SK-N-MC (cell line): ENCODE results near the gene OTULINL.

Experiments
- DNase-seq: peaks from one replicate; pipeline ENCODE4 v3.0.0-alpha.2; 2011; ENCODE audit warnings: low read depth, low spot score
- H3K27ac ChIP-seq: fragments of 200-600 bp; sonication (generic); 2 replicates; pipeline ENCODE4 v1.5.1; 2016; ENCODE audit warnings: mixed run types
- H3K36me3 ChIP-seq: fragments of 200-600 bp; sonication (generic); 2 replicates; pipeline ENCODE4 v1.6.1; 2017; ENCODE audit warnings: antibody characterized with exemption, low read length, mixed read lengths; ENCODE audit not compliant: insufficient read depth
- H3K4me3 ChIP-seq: fragments of 200-600 bp; sonication (generic); 2 replicates; pipeline ENCODE4 v1.5.1; 2016
- H3K9ac ChIP-seq: fragments of 200-600 bp; sonication (generic); 2 replicates; pipeline ENCODE4 v1.8.0; 2017; ENCODE audit warnings: mixed run types, mixed read lengths; ENCODE audit not compliant: insufficient read length
- H3K9me3 ChIP-seq: fragments of 200-600 bp; sonication (generic); 2 replicates; pipeline ENCODE4 v1.6.1; 2017; ENCODE audit warnings: low read depth, mild to moderate bottlenecking, antibody characterized with exemption, low read length, moderate library complexity, mixed read lengths
- EZH2 ChIP-seq: fragments of 200-600 bp; sonication (generic); IDR thresholded peaks from one replicate; pipeline ENCODE4 v1.6.1; 2017; ENCODE audit warnings: antibody characterized with exemption
- FOXP2 ChIP-seq: optimal IDR thresholded peaks from 2 replicates; pipeline ENCODE3; 2011; ENCODE audit warnings: mild to moderate bottlenecking, moderate library complexity; ENCODE audit not compliant: insufficient read depth; ENCODE audit errors: extremely low read length, control extremely low read depth
- POLR2AphosphoS5 ChIP-seq: IDR thresholded peaks from 2 replicates; pipeline ENCODE4 v1.6.1; 2012; ENCODE audit warnings: mild to moderate bottlenecking, low read depth, low read length, borderline replicate concordance

OTULINL gene

DNA sequence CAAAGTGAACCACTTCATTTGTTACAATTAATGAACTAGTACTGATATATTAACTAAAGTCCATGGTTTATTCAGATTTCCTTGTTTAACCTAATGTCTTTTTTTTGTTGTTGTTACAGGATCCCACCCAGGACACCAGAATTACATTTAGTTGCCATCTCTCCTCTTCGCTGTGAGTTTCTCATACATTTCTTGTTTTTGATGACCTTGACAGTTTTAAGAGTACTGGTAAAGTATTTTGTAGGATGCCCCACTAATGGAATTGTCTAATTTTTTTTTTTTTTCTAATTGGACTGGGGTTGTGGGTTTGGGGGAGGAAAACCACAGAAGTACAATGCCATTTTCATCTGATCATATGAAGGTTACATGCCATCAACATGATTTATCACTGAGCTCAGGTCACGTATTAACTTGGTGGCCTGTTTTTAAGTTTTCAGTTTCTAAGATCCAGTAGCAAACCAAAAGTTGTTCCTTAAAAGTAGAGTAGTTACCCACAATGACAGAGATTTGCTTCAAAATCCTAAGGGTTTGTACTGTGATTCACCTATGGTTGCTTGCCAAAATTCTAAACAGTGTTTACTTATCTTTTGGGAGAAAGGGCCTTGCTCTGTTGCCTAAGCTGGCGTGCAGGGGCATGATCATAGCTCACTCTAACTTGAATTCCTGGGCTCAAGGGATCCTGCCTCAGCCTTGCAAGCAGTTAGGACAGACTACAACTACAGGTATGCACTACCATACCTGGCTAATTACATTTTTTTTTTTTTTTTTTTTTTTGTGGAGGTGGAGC is 78.4 kb downstream of the OTULINL start:
- no peak for DNase-seq
- Histone ChIP-seq H3K9me3 (no peaks in the 10 kb centered on the region), H3K9ac (no peak overlapping the region), H3K27ac (no peak overlapping the region), H3K36me3 (no peaks in the 10 kb centered on the region), H3K4me3 (no peak overlapping the region)
- no peak for TF ChIP-seq FOXP2
- no peak for TF ChIP-seq POLR2AphosphoS5
- no peak for TF ChIP-seq EZH2

DNA sequence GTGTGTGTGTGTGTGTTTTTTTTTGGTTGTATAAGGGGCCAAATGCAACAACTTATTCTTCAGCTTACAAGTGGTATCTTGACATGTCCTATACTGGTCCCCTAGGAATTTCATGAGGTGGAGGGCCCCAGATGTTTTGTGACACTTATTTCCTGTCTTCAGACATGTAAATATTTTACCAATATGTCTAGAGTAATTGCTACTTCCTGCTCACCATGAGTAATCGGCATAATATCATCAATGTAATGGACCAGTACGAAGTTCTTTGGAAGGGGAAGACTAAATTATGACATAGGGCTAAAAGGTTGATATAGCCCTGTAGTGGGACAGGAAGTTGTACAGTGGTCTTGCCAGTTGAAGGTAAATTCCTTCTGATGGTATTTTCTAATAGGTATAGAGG is 79.2 kb downstream of the OTULINL start:
- no peak overlapping the region for H3K27ac ChIP-seq

More for the DNA sequence above, 79.2 kb downstream of the OTULINL start:
- Histone ChIP-seq H3K9ac (no peak overlapping the region), H3K4me3 (no peak overlapping the region), H3K9me3 (no peaks in the 10 kb centered on the region), H3K36me3 (no peaks in the 10 kb centered on the region)
- no peak for DNase-seq
- no peak for TF ChIP-seq EZH2
- no peak for TF ChIP-seq POLR2AphosphoS5
- no peak for TF ChIP-seq FOXP2
